Loucy (cell line): Measurements from ENCODE around the gene RFNG.

ENCODE experiments used
- CTCF ChIP-seq: fragments of 200-600 bp; sonication (generic); conservative IDR thresholded peaks from 2 replicates; pipeline ENCODE4 v1.5.1; 2014; ENCODE audit warnings: mild to moderate bottlenecking, antibody characterized with exemption, low read length
- EZH2phosphoT487 ChIP-seq: fragments of 200-600 bp; IDR thresholded peaks from 2 replicates; pipeline ENCODE4 v1.6.1; 2018; ENCODE audit warnings: antibody characterized with exemption, mild to moderate bottlenecking, moderate library complexity, borderline replicate concordance

- TF ChIP-seq CTCF (no peak), EZH2phosphoT487 (no peak)
Observed at GRCh38 chr17:81999587-81999975, 52.0 kb downstream of the RFNG start.
